ENCODE data around the gene MYO16.

Gene MYO16

DNA sequence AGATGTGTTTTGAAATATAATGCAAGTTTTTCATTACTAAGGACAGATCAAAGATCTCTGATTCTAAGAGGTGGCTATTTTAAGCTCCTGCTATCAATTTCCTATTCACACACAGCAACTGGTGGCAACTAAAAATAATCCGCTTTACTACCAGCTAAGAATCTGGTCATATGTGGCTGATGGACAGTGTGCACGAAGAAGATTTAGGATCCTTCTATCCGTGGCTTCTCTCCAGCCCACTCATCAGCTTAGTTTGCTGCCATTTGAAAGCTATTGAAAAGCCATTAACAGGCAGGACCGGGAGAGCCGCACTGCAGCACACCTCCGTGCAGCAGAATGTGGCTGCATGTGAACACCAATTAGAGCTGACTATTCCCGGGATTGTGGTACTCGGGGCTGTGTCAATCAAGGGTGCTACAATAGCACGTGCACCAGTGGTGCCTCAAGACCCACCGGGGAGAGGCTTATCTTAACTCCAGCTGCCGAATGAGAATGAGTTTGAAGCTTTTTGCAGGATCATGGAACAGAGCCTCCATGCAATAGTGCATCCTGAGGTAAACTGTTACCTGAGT lies at the start of gene MYO16:
TSS of gene MYO16 (plus strand) at position 431 of the 572 bp plus-strand sequence. CDS start 234 bp downstream, outside the sequence.
- DNase-seq (ENCODE audit: low read depth in 2 of 2), result no peak

DNA sequence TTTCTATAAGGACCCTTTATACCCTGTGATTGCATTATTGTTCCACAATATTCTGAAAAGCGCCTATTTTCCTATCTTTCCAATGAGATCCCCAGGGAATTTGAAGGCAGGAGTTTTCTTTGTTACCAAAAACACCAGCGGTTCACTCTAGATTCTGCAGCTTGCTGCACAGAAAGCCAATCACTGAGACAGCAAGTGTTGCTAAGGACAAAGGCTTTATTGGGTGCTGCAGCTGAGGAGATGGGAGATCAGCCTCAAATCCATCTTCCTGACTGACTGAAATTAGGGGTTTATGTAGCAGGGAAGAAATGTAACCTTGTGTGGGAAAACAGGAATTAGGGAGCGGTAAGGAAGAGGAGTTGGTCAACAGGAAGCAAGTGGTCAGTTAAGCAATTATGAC lies 42.6 kb upstream of the MYO16 start:
- no peak for DNase-seq (ENCODE audit: low read depth in 2 of 2)

DNA sequence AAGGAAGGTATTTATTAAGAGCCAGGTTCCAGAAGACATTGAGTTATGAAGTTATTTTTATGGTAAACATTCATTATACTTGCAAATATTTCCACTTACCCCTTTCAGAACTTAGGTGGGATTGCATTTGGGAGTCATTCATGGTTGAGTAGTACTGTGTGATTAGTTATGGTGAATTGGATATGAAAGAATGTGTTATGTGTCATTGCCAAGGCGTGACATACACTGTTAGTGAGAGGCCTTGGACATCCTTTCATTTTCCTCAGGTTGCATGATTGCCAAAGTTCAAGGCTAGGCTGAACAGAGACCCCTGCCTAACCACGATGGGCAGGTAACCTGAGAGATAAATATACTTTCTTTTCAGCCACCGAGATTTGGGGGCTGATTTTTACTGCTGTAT lies 40.9 kb upstream of the MYO16 start:
- DNase-seq (ENCODE audit: low read depth in 2 of 2), result no peak

DNA sequence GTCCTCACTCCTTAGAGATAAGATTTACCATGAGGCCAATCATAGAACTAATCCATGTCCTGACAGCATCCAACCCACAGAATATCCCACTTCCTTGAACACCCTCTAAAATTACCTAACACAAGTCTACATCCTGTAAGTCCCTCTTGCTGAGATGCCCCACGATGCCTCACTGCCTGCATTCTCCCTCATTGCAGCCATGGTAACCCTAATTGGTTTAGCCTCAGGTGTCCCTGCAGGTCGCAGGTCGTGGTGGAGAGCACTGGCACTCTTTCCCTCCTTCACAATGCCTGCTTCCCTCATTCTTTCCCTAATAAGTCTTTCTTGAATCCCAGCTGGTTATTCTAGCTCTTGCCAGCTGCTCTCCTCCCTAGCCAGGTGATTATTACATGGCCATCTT lies 35.3 kb upstream of the MYO16 start:
- DNase-seq (ENCODE audit: low read depth in 2 of 2), result no peak

DNA sequence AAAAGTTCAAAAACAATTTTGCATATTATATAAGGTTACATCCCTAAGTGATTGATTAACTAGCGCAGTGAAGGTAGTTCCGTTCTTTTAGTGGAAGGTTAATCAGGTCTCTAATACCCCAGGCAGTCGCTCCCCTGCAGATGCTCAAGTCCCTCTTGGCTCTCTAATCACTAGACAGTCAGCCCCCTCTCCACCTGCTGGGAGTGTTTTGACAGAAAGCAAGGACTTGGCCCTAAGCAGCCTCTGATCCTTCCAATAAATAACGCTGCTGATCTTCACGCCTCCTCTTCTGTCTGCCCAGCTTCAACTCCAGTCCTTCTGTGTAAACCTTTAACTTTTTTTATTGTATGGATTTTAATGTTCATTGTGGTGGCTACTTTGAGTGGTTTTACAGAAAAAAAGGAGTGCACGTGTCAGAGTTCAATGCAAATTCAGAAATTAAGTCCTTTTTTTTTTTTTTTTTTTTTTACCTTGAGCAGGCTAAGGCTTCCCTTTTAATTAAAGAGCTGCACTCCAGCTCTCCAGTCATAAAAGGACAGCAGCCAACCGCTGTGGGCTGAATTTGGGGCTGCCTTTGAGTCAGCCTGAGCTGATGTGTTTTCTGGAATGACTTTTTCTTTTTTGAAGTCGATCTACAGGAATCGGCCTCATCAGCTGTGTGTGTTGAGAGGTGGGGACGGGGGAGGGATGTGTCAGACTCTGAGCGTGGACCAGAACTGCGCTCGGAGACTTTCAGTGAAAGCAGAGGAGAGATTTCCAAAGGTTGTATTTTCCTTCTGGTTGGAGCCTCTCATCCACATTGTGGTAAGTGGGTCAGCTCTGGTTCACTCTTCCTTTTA lies 33.8 kb upstream of the MYO16 start:
- DNase-seq (ENCODE audit: low read depth in 2 of 2), result no peak

DNA sequence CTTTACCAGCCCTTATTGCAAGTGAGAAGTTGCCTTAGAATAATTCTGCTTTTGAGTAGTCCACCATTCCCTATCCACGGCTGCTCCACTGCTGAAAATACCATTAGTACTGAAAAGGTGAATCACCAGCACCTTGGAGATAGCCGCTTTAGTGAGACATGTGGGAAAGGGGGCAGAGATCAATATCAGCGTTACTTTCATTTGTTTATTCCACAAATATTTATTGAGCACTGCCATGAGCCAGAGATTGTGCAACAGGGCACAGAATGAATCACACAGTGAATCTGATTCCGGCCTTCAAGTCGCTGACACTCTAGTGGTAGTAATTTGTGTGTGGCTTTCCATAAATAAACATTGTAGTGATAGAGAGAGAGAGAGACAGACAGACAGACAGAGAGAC lies 31.5 kb upstream of the MYO16 start:
- DNase-seq (ENCODE audit: low read depth in 2 of 2), result no peak

DNA sequence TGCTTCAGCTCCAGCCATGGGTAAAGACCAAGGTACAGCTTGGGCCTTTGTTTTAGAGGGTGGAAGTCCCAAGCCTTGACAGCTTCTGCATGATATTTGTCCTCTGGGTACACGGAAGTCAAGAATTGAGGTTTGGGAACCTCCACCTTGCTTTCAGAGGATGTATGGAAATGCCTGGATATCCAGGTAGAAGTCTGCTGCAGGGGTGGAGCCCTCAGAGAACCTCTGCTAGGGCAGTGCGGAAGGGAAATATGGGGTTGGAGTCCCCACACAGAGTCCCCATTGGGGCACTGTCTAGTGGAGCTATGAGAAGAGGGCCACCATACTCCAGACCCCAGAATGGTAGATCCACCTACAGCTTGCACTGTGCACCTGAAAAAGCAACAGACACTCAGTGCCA lies 23.0 kb upstream of the MYO16 start:
- no peak for DNase-seq (ENCODE audit: low read depth in 2 of 2)

DNA sequence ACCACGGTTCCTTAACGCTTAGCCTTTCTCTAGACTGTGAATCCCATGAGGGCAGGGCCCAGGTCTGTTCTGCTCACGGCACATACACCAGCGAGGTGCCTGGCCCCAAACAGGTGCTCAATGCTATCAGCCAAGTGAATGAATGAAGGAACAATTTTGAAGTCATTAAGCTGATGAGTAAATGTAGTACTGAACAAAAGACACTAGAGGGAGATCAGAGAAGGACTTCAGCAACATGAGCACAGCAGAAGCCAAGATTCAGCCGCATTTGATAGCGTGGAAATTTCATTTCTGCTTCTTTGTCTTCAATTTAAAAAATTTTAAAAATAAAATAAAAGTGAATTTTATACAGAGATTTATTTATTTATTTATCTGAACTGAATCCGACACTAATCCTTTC lies 20.1 kb upstream of the MYO16 start:
- no peak for DNase-seq (ENCODE audit: low read depth in 2 of 2)

DNA sequence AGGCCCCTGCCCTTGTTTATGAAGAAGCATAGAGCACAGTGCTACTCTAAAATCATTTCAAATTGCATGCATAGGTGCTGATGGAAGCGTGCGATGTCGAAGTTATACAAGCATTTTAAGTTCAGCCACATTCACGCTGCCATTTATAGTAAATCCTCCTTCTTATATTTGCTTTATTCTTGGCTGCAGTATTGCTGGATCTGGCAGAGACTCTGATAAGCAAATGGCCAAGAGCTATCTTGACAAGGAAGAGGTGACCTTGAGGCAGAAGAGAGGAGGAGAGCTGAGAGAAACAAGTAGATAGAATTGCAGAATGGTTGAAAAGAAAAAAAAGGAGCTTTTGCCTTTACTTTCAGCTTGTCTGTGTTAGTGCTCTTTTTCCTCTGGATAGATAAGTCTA lies 18.9 kb upstream of the MYO16 start:
- DNase-seq (ENCODE audit: low read depth in 2 of 2), result no peak

DNA sequence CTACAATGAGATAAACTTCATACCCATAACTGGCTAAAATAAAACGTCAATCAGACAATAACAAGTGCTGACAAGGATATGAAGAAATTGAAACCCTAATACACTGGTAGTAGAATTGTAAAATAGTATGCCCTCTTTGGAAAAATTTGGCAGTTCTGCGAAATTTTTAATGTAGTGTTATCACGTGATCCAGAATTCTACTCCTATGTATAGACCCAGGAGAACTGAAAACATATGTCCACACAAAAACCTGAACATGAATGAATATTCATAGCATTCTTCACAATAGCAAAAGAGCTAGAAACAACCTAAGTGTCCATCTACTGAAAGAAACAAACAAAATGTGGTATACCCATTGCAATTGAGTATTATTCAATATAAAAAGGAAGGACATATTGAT lies 14.2 kb upstream of the MYO16 start:
- no peak for DNase-seq (ENCODE audit: low read depth in 2 of 2)

DNA sequence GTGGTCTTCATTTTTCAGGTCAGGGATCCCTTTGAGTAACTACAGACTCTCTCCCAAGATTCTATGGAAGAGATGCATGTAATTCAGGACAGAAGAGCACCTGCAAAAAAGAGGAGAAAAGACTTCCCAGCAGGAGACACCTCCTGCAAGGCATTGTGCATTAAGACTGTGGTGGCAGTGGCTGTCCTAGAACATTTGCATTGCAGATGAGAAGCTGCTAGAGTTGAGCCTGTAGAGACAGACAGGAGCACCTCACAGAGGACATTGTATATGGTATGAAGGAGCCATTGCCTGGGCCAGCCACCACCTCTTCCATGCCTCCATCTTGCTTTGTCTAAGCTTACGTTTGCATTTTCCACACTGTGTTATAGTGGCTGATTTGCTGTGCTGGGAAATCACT lies 11.2 kb upstream of the MYO16 start:
- DNase-seq (ENCODE audit: low read depth in 2 of 2), result no peak

DNA sequence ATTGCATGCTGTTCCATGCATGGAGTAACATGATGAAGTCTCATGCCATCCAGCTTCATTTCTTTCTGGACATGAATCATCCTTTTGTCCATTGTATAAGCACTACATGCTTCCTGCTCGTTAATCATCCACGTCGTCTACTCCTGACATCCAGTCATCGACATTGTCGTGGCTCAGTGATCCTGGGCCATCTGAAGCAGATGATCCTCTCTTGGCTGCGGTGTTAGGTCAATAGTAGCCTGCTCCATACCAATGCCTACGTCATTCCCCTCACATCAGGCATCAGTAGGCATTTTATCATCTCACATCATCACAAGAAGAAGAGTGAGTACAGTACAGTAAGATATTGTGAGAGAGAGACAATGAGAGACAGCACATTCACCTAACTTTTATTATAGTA lies 7.9 kb upstream of the MYO16 start:
- DNase-seq (ENCODE audit: low read depth in 2 of 2), result no peak

DNA sequence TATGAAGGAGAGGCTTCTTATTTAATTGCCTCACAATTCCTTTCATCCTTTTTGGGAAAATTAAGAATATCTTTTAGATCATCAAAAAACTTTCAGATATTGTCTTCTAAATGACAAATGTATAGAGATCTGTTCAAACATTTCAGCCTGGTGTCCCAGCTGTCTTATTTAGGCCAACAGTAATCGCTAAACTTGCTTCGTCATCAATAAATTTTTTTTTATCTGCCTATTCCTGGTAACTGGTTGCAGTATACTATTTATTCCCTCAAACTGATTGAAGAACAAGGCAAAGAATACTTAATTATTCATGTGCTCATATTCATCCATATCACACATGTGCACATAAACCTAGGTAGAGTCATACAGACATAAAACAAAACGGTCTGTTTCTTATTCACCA lies 5.3 kb upstream of the MYO16 start:
- no peak for DNase-seq (ENCODE audit: low read depth in 2 of 2)

DNA sequence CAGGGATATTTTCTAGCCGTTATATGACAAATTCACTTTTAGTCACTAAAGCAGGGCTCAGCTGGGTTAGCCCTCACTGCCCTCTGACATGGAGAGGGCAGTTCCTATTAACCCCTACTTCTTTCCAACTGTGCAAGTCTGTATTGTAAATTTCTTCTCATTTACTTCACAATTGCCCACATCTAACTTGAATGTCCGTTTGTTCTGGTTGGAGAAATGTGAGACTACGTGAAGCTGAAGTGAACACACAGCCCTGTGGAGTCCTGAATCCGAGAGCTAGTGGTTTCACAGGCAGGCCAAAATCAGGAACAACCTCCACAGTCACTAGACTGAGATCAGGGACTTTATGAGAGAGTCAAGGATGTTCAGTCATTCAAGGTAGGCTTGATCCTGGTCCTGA lies 4.4 kb upstream of the MYO16 start:
- DNase-seq (ENCODE audit: low read depth in 2 of 2), result no peak

DNA sequence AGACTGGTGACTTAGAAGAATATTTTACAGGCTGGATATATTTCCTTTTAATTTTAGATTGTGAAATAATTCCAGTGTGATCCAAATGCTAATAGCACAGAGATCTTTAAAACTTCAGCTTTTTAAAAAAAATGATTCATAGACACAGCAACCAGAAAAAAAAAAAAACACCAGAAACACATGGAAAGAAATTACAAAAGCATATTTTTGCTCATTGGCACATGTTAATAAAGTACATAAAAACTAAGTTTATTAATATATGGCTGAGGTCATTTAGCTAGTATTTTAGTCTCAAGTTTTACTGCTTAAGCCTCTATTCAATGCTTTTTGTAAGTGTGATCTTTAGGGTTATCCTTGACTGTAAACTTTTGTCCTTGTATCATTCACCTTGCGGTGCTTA lies 577 bp downstream of the MYO16 start:
- no peak for DNase-seq (ENCODE audit: low read depth in 2 of 2)

DNA sequence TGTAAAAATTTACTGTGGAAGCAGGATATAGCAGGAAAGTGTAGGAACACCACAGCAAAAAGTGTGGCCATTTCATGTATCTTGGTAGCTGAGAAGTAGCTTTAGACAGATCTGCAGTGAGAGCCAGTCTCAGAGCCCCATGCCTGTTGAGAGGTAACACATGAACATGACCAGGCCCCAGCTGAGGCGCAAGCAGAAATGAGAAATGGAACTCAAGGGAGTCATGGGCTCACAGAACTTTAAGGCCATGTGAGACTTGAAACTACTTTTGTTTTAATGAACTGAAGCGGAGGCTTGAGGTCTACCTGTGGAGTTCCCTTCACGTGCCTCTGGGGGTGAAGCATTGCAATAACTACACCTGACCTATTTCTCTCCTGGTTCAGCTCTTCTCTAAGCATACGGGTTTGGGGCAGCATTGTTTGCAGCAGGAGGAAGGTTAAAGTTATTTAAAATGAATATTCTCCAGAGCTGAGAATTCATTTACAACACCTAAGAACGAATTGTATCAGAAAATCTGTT lies 3.3 kb downstream of the MYO16 start:
- DNase-seq (ENCODE audit: low read depth in 2 of 2), result no peak

DNA sequence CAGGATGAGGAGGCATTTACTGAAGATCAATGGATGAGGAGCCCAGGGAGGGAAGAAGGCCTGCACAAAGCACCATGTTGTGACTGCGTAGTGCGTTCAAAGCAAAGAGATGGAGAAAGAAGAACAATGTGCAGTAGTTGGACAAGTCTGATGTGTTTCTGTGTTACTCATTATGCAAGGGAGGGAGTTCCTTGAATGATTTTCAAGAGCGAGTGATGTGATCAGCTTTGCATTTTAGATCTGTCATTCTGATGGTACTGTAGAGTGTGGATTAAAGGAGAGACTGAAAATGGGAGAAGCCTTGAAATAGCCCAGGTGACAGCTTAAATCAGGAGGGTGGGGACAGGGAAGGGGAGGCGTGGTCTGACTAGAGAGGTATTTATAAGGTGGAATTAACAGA lies 9.5 kb downstream of the MYO16 start:
- no peak for DNase-seq (ENCODE audit: low read depth in 2 of 2)

DNA sequence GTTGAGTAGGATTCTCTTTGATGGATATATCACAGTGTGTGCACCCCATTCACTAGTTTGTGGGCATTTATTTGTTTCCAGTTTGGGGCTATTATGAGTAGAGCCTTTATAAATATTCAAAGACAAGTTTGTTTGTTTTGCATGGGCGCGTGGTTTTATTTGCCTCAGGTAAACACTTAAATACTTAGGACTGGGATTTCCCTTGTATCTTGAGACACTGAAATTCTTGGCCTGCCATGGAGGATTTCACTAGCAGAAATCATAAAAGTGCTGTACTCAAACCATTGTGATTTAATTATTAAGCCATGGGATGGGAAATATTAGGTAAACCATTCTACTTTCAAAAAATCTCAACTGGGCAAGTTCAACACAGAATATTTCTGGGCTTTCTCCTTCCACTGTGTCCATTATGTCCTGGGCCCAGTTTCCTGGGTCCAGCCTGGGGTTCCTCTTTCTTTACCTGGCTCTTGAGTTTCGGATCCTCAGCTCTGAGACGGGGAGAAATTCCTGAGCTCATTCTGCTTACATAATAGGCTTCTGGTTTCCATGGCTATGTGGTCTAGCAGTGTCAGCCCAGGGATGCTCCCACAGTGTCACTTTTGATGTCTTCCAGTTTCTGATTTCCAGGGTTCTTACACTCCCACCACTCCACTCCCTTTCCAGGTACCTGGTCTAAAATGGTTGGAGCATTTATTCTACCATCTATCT lies 14.4 kb downstream of the MYO16 start:
- DNase-seq (ENCODE audit: low read depth in 2 of 2), result no peak

DNA sequence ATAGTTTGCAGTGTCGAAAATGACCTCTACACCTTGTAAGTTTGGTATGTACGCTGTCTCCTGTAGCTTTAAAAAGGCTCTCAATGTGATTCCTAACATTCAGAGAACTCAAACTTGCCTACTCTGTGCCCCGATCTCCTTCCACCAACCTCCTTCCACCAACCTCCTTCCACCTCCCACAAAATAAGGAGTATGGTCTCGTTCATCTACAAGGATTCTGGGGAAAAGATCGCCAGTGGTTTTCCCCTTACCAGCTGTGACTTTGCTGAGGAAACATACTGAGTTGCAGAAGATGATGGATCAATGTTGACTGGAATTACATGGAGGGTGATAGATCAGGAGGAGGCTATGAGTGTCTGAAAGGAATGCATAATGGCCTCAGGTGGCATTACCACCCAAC lies 16.0 kb downstream of the MYO16 start:
- DNase-seq (ENCODE audit: low read depth in 2 of 2), result no peak

DNA sequence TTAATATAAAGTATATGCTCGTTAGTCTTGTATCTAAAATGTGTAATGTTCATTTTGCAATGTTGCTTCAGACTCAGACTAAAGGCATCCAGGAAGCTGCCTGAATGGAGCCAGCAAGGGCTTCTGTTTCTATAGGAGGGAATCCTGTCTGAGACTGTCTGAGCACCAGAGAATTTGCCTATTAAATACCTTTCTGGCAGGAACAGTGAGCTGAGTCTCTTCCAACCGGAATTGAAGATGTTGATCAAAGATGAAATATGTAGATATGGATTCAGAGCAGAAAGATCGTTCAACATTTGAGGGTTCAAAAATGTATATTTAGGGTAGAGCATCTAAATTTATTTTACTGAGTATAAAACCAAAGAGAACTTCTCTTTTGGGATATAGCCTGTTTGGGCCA lies 20.9 kb downstream of the MYO16 start:
- no peak for DNase-seq (ENCODE audit: low read depth in 2 of 2)

DNA sequence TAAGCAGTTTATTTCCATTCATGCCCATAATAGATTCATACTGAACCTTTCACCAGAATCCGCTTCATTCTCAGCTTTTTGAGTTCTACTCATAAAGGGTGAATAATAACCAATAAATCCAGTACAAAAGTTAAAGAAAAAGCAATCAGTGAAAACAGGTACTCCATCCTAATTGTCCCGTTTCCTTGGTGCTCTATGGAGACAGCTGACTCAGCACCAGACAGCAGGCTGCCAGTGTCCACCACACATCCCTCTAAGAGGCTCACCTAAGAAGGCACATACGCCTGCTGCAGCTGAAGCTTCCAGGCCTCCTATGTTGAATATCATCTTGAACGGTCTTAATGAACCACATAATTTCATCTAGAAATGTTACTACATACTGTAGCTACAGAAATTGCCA lies 27.3 kb downstream of the MYO16 start:
- no peak for DNase-seq (ENCODE audit: low read depth in 2 of 2)

DNA sequence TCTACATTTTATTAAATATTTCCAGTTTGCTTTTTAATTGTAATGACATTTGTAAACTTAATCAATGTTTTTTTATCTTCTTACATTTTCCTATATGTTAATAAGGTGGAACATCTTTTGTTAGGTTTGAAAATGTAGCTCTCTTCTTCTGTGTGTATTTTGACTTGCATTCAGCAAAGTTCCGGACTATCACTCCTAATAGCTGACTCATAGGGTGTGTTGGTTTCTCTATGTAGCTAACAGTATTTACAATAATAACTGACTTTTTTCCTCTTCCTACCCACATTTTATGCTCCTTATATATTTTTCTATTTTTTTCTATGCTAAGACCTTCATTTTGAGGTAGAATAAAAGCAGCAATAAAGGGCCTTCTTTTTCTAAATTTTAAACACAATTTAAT lies 28.1 kb downstream of the MYO16 start:
- no peak for DNase-seq (ENCODE audit: low read depth in 2 of 2)

DNA sequence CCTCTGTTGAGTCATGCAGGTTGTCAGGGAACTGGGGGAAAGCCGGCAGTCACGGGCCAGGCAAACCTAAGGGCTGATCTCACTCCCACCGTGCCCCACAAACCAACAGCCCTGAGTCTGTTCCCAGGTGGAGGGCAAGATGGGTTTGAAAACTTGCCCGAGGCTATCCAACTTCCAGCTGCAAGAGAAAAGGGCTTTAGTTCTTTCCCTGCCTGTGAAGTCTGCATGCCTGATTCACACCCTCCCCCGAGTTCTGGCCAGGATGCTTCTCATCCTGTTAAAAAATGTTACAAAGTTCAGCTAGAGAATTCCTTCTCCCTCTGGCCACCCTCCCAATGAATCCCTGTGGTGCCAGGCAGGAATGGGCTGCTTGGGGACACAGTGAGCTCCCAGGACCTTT lies 33.1 kb downstream of the MYO16 start:
- no peak for DNase-seq (ENCODE audit: low read depth in 2 of 2)
